K562 (cell line): ENCODE results near the gene PCDHGC4. TPM values are rescaled to one million over a fixed set of nuclear protein-coding genes. Genes with fewer than 3 reads are reported as not detected.

Experiments used
- CBX5 ChIP-seq: IDR thresholded peaks from 2 replicates; pipeline ENCODE4 v1.6.1; 2014; ENCODE audit warnings: low read depth, borderline replicate concordance
- ELF2 ChIP-seq: fragments of 250-450 bp; sonication (Bioruptor Pico); IDR thresholded peaks from 2 replicates; pipeline ENCODE4 v1.5.0; 2021; ENCODE audit warnings: mild to moderate bottlenecking
- ELF4 ChIP-seq: fragments of 450-650 bp; formaldehyde crosslinking; IDR thresholded peaks from 2 replicates; pipeline ENCODE4 v1.4.0; 2022; ENCODE audit warnings: missing genetic modification characterization
- HDAC6 ChIP-seq: IDR thresholded peaks from 2 replicates; pipeline ENCODE4 v1.6.1; 2012; ENCODE audit warnings: low read depth, mild to moderate bottlenecking, control low read depth, inconsistent platforms, low read length, moderate library complexity
- TBP ChIP-seq: optimal IDR thresholded peaks from 2 replicates; pipeline ENCODE3; 2011; ENCODE audit warnings: low read depth, low read length, improper control_type of control experiment
- ZFP1 ChIP-seq: fragments of 450-650 bp; formaldehyde crosslinking; IDR thresholded peaks from 2 replicates; pipeline ENCODE4 v1.4.0; 2020; ENCODE audit warnings: mild to moderate bottlenecking, mixed read lengths
- ZNF232 ChIP-seq: sonication (generic); formaldehyde crosslinking; IDR thresholded peaks from 2 replicates; pipeline ENCODE4 v1.8.0; 2022; ENCODE audit warnings: mild to moderate bottlenecking, missing genetic modification reagents
- polyA plus RNA-seq, 8 experiments: library from polyadenylated mRNA; depleted of rRNA in 4 of 8; stranded (reverse) in 5 of 8; unstranded in 3 of 8; fragments of >200 nt; fragmentation: Nextera tagmentation in 2 of 8; fragmentation: Illumina TruSeq in 1 of 8; extraction: Ambion mirVana in 2 of 8; extraction: Trizol in 1 of 8; gene quantifications; 2 replicates each; pipeline versions ENCODE4 v1.2.1 to v1.2.3, GENCODE V29; 2011 to 2014; ENCODE audit warnings: inconsistent platforms in 1 of 8, missing spikeins in 1 of 8
- total RNA-seq, 7 experiments: library from RNA; depleted of rRNA in 6 of 7; stranded (reverse); fragments of >200 nt in 6 of 7; fragmentation: Illumina TruSeq in 2 of 7; extraction: Trizol in 2 of 7; gene quantifications; 2 replicates each; pipeline versions ENCODE4 v1.2.1 to v1.2.3, GENCODE V29; 2011 to 2021; ENCODE audit warnings: low replicate concordance in 1 of 7
- TF ChIP-seq, protein P1 (sequence below): fragments of 250-450 bp; sonication (Bioruptor Pico); IDR thresholded peaks from 2 replicates; pipeline ENCODE4 v1.5.0; 2022; ENCODE audit warnings: mild to moderate bottlenecking
- TF ChIP-seq, protein P2 (sequence below): sonication (generic); formaldehyde crosslinking; IDR thresholded peaks from 2 replicates; pipeline ENCODE4 v1.8.0; 2022; ENCODE audit warnings: mild to moderate bottlenecking, missing genetic modification reagents
- TF ChIP-seq, protein P3 (sequence below): fragments of 250-450 bp; sonication (Bioruptor Pico); IDR thresholded peaks from 2 replicates; pipeline ENCODE4 v1.4.0; 2020; ENCODE audit warnings: mild to moderate bottlenecking, moderate library complexity, borderline replicate concordance
- TF ChIP-seq, protein P4 (sequence below), 2 experiments: fragments of 150-350 bp in 1 of 2; IDR thresholded peaks; 2 replicates each; pipeline ENCODE4 v1.6.1; 2012 to 2016; ENCODE audit warnings: low read depth in 2 of 2, low read length in 2 of 2, mild to moderate bottlenecking in 1 of 2, moderate library complexity in 1 of 2
- TF ChIP-seq, protein P5 (sequence below): IDR thresholded peaks from 2 replicates; pipeline ENCODE4 v1.6.1; 2011; ENCODE audit warnings: borderline replicate concordance, low read depth, mild to moderate bottlenecking, moderate library complexity, low read length; ENCODE audit not compliant: insufficient read depth, poor library complexity, severe bottlenecking

PCDHGC4 gene
- total and polyA plus RNA-seq, 9 of the 15 experiments (the other 6 are each of a cell fraction or from before 2014, with no cell fraction given), result 0.05 TPM; not detected in 8

DNA sequence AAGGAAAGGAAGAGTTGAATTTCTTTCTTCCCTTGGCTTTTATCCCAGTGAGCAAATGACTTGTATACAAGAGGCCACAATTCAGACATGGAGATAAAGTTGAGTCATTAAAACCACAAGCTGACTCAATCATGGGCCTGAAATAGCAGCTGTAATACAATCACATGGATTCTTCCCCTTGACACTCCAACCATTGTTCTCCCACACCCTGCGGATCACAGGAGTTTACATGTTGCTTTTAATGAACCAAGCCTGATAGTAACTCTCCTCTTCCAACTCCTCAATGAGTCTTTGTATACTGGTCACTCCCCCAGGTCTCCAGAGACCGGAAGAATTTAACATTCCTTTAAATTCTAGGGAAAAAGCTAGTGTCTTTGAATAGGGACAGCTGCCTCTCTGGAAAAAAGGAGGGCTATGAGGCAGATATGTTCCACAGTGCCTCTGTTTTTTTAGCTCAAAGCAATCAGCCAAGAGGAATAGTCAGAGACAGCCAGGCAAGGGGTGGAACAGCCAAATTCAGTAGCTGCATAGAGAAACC, 36.5 kb downstream of the PCDHGC4 start (continued):
- TF ChIP-seq, protein P1, sequence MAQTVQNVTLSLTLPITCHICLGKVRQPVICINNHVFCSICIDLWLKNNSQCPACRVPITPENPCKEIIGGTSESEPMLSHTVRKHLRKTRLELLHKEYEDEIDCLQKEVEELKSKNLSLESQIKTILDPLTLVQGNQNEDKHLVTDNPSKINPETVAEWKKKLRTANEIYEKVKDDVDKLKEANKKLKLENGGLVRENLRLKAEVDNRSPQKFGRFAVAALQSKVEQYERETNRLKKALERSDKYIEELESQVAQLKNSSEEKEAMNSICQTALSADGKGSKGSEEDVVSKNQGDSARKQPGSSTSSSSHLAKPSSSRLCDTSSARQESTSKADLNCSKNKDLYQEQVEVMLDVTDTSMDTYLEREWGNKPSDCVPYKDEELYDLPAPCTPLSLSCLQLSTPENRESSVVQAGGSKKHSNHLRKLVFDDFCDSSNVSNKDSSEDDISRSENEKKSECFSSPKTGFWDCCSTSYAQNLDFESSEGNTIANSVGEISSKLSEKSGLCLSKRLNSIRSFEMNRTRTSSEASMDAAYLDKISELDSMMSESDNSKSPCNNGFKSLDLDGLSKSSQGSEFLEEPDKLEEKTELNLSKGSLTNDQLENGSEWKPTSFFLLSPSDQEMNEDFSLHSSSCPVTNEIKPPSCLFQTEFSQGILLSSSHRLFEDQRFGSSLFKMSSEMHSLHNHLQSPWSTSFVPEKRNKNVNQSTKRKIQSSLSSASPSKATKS (CRISPR knock-in tag), result no peak
- TF ChIP-seq, protein P2, sequence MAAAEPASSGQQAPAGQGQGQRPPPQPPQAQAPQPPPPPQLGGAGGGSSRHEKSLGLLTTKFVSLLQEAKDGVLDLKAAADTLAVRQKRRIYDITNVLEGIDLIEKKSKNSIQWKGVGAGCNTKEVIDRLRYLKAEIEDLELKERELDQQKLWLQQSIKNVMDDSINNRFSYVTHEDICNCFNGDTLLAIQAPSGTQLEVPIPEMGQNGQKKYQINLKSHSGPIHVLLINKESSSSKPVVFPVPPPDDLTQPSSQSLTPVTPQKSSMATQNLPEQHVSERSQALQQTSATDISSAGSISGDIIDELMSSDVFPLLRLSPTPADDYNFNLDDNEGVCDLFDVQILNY (CRISPR knock-in tag), result no peak
- TF ChIP-seq ZNF232 (CRISPR knock-in tag), result no peak
- TF ChIP-seq, protein P3, sequence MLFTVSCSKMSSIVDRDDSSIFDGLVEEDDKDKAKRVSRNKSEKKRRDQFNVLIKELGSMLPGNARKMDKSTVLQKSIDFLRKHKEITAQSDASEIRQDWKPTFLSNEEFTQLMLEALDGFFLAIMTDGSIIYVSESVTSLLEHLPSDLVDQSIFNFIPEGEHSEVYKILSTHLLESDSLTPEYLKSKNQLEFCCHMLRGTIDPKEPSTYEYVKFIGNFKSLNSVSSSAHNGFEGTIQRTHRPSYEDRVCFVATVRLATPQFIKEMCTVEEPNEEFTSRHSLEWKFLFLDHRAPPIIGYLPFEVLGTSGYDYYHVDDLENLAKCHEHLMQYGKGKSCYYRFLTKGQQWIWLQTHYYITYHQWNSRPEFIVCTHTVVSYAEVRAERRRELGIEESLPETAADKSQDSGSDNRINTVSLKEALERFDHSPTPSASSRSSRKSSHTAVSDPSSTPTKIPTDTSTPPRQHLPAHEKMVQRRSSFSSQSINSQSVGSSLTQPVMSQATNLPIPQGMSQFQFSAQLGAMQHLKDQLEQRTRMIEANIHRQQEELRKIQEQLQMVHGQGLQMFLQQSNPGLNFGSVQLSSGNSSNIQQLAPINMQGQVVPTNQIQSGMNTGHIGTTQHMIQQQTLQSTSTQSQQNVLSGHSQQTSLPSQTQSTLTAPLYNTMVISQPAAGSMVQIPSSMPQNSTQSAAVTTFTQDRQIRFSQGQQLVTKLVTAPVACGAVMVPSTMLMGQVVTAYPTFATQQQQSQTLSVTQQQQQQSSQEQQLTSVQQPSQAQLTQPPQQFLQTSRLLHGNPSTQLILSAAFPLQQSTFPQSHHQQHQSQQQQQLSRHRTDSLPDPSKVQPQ (CRISPR knock-in tag), result no peak
- TF ChIP-seq HDAC6, result no peak
- no peak for TF ChIP-seq CBX5
- TF ChIP-seq ELF2 (CRISPR knock-in tag), result no peak
- TF ChIP-seq ELF4 (CRISPR knock-in tag), result no peak
- TF ChIP-seq, protein P4, sequence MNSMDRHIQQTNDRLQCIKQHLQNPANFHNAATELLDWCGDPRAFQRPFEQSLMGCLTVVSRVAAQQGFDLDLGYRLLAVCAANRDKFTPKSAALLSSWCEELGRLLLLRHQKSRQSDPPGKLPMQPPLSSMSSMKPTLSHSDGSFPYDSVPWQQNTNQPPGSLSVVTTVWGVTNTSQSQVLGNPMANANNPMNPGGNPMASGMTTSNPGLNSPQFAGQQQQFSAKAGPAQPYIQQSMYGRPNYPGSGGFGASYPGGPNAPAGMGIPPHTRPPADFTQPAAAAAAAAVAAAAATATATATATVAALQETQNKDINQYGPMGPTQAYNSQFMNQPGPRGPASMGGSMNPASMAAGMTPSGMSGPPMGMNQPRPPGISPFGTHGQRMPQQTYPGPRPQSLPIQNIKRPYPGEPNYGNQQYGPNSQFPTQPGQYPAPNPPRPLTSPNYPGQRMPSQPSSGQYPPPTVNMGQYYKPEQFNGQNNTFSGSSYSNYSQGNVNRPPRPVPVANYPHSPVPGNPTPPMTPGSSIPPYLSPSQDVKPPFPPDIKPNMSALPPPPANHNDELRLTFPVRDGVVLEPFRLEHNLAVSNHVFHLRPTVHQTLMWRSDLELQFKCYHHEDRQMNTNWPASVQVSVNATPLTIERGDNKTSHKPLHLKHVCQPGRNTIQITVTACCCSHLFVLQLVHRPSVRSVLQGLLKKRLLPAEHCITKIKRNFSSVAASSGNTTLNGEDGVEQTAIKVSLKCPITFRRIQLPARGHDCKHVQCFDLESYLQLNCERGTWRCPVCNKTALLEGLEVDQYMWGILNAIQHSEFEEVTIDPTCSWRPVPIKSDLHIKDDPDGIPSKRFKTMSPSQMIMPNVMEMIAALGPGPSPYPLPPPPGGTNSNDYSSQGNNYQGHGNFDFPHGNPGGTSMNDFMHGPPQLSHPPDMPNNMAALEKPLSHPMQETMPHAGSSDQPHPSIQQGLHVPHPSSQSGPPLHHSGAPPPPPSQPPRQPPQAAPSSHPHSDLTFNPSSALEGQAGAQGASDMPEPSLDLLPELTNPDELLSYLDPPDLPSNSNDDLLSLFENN (IDR thresholded peaks at IDR 0.05; ENCODE audit: low read depth in 2 of 2, low read length in 2 of 2), result no peak
- TF ChIP-seq TBP, result no peak
- TF ChIP-seq, protein P5, sequence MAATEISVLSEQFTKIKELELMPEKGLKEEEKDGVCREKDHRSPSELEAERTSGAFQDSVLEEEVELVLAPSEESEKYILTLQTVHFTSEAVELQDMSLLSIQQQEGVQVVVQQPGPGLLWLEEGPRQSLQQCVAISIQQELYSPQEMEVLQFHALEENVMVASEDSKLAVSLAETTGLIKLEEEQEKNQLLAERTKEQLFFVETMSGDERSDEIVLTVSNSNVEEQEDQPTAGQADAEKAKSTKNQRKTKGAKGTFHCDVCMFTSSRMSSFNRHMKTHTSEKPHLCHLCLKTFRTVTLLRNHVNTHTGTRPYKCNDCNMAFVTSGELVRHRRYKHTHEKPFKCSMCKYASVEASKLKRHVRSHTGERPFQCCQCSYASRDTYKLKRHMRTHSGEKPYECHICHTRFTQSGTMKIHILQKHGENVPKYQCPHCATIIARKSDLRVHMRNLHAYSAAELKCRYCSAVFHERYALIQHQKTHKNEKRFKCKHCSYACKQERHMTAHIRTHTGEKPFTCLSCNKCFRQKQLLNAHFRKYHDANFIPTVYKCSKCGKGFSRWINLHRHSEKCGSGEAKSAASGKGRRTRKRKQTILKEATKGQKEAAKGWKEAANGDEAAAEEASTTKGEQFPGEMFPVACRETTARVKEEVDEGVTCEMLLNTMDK, result no peak
- no peak for TF ChIP-seq ZFP1 (CRISPR knock-in tag)
